GM19043 (cell line): ENCODE data around the gene PPP1R1B.

Experiments used
- ATAC-seq: cut with Tn5 transposase; IDR thresholded peaks from one replicate; pipeline ENCODE4 v1.9.1; 2021; ENCODE audit warnings: low read depth; ENCODE audit not compliant: unreplicated experiment

PPP1R1B gene

DNA sequence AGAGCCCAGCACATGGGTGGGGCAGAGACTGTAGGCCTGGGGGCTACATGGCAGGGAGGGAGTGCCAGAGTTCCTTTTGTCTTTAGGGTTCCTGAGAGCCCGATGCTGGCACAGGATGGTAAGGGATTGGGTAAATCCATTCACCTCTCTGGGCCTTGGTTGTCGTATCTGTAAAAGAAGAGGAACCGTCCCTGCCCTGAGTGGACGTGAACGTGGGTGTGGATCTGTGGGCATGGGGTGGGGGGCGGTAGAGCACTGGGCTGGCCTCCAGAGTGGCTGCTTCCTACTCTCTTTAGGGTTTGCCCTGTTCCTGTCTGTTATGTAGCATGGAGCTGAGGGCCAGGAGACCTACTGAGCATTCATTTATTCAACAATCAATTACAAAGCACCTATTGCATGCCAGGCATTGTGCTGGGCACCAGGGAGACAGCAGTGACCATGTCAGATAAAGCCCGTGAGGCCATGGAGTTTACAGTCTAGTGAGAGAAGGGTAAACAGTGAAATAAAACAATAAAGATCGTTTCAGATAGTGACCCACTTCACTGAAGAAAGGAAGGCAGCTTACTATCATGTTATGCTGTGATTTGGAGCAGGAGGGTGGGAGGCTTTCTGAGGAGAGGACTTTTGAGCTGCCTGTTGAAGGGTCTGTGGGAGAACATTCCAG is 25.3 kb downstream of the PPP1R1B start:
- no peak for ATAC-seq

GRCh38 chr17:39652587-39653315 is 26.0 kb downstream of the PPP1R1B start:
- ATAC-seq, result no peak

DNA sequence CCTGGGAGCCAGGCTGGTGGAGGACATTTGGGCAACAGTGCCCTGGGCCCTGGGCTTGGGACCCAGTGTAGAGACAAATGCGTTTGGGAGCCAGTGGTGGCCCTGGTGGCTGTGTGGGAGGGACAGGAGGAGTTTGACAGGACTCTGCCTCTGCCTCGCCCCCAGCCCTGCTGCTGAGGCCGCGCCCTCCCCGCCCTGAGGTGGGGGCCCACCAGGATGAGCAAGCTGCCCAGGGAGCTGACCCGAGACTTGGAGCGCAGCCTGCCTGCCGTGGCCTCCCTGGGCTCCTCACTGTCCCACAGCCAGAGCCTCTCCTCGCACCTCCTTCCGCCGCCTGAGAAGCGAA is 26.5 kb downstream of the PPP1R1B start:
- no peak for ATAC-seq

DNA sequence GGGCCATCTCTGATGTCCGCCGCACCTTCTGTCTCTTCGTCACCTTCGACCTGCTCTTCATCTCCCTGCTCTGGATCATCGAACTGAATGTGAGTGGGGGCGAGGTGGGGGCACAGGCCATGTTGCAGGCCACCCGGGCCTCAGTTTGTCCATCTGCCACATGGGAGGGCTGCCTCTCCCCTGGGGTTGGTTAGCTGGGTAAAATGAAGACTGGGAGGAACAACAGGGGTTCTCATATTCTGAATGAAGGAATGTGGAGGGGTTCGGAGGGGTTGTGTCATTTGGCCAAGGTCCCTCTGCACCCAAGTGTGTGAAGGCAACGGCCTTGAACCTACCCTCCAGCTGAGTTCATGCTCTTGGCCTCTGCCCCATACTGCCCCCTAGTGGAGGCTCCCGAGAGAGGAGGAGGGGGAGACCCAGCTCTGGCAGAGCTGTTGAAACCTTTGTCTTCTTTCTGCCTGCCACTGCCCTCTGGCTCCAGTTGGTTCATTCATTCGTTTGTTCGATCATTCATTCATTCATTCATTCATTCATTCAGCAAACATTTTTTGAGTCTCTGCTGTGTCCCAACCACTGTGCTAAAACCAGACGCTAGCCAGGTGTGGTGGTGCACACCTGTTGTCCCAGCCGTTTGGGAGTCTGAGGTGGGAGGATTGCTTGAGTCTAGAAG is 27.0 kb downstream of the PPP1R1B start:
- no peak for ATAC-seq

- ATAC-seq, result no peak
Observed at GRCh38 chr17:39655105-39655504, 28.4 kb downstream of the PPP1R1B start.

- ATAC-seq, result no peak
Observed at GRCh38 chr17:39658346-39658745, 31.6 kb downstream of the PPP1R1B start.

- no peak for ATAC-seq
Observed at GRCh38 chr17:39658760-39659159, 32.0 kb downstream of the PPP1R1B start.

- no peak for ATAC-seq
Observed at GRCh38 chr17:39659279-39660010, 32.7 kb downstream of the PPP1R1B start.

DNA sequence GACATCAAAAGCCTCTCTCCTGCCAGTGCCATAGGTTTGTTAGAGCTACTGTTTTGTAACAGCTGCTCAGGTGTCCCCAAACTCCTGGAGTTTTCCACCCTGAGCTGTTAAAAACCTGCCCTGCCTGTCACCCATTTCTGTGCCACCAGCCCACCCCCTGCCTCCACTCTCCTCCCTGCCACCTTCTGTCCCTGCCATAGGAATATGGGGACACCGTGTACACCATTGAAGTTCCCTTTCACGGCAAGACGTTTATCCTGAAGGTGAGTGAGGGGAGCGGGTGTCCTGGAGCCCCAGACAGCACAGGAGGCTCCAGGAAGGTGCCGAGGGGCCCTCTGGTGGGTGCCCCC is 33.2 kb downstream of the PPP1R1B start:
- ATAC-seq, result no peak

DNA sequence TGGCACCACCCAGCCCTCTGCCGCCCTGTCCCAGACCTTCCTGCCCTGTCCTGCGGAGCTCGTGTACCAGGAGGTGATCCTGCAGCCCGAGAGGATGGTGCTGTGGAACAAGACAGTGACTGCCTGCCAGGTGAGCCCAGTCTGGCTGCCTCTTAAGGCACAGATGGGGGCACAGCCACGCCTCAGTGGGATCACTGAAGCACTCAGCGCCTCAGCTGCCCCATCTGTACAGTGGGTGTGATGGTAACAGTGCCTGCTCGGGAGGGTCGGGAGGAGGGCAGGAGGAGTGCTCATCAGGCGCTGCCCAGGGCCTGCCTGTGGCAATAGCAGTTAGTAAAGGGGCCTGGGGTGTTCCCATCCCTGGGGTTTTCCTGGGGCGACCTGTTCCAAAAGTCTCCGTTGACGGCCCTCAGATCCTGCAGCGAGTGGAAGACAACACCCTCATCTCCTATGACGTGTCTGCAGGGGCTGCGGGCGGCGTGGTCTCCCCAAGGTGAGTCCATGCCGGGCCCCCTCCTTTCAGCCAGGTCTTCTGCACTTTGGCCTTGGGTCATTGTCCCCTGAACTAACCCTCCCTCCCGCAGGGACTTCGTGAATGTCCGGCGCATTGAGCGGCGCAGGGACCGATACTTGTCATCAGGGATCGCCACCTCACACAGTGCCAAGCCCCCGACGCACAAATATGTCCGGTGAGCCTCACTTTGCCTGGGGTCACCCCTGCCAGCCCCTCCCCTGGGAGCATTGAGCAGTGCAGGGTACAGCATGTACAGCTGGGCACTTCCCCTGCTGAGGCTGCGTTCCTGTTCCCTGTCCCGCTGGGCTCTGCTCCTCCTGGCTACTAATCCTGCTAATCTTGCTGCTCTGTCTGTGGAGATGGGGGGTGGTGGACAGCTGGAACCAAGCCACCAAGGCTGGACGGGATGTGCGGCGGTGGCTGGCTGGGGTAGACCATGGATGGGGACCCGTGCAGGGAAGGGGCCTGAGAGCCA is 33.9 kb downstream of the PPP1R1B start:
- no peak for ATAC-seq

DNA sequence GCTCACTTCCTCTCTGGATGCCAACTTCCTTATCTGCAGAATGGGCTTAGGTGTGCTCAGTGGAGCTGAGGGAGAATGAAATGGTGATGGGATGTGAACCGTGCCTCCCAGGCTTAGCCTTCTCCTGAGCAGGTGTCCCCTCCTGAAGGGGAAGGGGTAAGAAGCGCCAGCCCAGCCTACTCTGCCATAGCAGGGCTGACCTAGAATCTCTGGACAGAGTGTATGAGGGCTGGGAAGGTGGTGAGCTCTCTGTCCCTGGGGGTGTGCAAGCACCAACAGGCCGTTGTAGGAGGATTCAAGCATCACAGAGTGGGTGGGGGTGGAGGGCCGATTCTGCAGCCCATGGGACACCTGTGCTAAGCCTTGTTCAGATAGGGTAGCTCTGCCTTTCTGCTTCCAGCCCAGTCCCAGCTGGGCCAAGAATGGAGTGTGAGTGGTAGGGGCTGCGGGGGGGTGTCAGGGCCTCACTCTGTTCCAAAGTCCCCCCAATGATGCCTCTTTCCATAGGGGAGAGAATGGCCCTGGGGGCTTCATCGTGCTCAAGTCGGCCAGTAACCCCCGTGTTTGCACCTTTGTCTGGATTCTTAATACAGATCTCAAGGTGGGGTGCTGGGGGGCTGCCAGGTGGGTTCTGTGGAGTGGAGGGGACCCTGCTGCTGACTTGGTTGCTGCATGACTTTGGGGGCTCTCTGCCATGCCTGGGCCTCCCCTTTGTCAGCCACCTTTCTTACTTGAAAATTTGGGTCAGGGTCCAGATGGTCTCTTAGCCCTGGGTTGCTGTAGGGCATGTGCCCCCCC is 35.2 kb downstream of the PPP1R1B start:
- ATAC-seq, result no peak

- ATAC-seq, result no peak
Observed at GRCh38 chr17:39662551-39663339, 36.0 kb downstream of the PPP1R1B start.

DNA sequence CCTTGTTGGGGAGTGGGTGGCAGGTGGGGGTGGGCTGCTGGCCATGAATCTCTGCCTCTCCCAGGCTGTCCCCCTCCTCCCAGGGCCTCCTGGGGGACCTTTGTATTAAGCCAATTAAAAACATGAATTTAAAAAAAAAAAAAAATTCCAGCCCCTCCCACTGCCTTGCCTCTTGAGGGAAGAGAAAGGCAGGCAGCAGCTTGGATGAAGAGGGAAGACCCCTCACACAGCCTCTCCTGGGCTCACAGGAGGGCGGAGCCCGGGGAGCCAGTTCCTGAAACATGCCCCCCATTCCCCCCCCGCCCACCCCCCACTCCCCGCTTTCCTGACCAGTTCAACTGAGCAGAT is 36.6 kb downstream of the PPP1R1B start:
- ATAC-seq, result no peak

GRCh38 chr17:39663688-39664580 is 37.2 kb downstream of the PPP1R1B start:
- no peak for ATAC-seq

GRCh38 chr17:39664581-39665561 is 38.1 kb downstream of the PPP1R1B start, which contains the start of gene TCAP:
TCAP (plus strand) TSS chr17:39665349; CDS start chr17:39665360, 11 bp downstream.
- ATAC-seq, result no peak

DNA sequence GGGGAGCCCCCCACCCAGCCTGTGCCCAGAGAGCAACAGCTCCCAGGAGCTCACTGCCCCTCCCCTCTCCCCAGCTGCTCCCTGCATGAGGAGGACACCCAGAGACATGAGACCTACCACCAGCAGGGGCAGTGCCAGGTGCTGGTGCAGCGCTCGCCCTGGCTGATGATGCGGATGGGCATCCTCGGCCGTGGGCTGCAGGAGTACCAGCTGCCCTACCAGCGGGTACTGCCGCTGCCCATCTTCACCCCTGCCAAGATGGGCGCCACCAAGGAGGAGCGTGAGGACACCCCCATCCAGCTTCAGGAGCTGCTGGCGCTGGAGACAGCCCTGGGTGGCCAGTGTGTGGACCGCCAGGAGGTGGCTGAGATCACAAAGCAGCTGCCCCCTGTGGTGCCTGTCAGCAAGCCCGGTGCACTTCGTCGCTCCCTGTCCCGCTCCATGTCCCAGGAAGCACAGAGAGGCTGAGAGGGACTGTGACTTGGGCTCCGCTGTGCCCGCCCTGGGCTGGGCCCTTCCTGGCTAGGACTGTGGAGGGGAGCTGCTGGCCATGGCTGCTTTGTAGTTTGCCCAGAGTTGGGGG is 39.0 kb downstream of the PPP1R1B start:
- no peak for ATAC-seq
